ENCODE measurements around the gene IL1RAPL2. TPM values are rescaled to one million over a fixed set of nuclear protein-coding genes. Genes with fewer than 3 reads are reported as not detected.
A peak's percentile ranks its signal among the peaks of the same experiment; 100 is the strongest.

IL1RAPL2 gene
- total and polyA plus RNA-seq, 2 of the 8 experiments (the other 6 are each of a cell fraction or from before 2014, with no cell fraction given): 0.20 to 1.3 TPM

GRCh38 chrX:105063743-105064142 is 497.7 kb downstream of the IL1RAPL2 start:
- Histone ChIP-seq H3K23me2 (ENCODE audit: low read depth, low read length) (no peaks in the 10 kb centered on the region), H3K56ac (replicated peaks; ENCODE audit: insufficient read length, low read depth, low read length) (no peak overlapping the region), H3K4me2 (ENCODE audit: insufficient read depth in 1 of 2, low read depth in 2 of 2, low read length in 2 of 2) (no peak overlapping the region), H3K4me1 (replicated peaks in 1 of 4; ENCODE audit: control insufficient read depth in 3 of 4, insufficient read depth in 4 of 4, low read length in 3 of 4) (no peaks in the 10 kb centered on the region), H4K5ac (ENCODE audit: insufficient read length, low read depth, low read length) (no peak overlapping the region), H3K9me3 (ENCODE audit: insufficient read depth in 2 of 2, low read depth in 1 of 2, low read length in 1 of 2) (no peaks in the 10 kb centered on the region), H4K20me1 (replicated peaks in 1 of 2; ENCODE audit: control insufficient read depth in 1 of 2, insufficient read depth in 2 of 2, low read length in 2 of 2) (no peaks in the 10 kb centered on the region), H2AFZ (ENCODE audit: low read length) (no peak overlapping the region), H3K27ac (ENCODE audit: low read depth, low read length) (no peak overlapping the region), H2BK120ac (replicated peaks; ENCODE audit: low read depth, low read length) (no peak overlapping the region), H4K91ac (replicated peaks; ENCODE audit: insufficient read length, low read length) (no peak overlapping the region), H3K36me3 (ENCODE audit: control insufficient read depth in 2 of 4, insufficient read depth in 4 of 4, low read length in 3 of 4) (no peaks in the 10 kb centered on the region), H3K79me2 (ENCODE audit: control insufficient read depth in 1 of 2, insufficient read depth in 2 of 2, low read length in 2 of 2) (no peaks in the 10 kb centered on the region), H2BK5ac (ENCODE audit: low read depth, low read length) (no peak overlapping the region), H4K8ac (ENCODE audit: extremely low read depth, insufficient read depth, low read length) (no peak overlapping the region), H2AK5ac (ENCODE audit: low read depth, low read length) (no peak overlapping the region), H3K9ac (replicated peaks in 1 of 4; ENCODE audit: extremely low read depth in 1 of 4, low read depth in 3 of 4, low read length in 3 of 4) (no peak overlapping the region), H2BK15ac (ENCODE audit: low read length) (no peak overlapping the region), H2BK20ac (ENCODE audit: low read length) (no peak overlapping the region), H2BK12ac (ENCODE audit: low read depth, low read length) (no peak overlapping the region), H3K18ac (ENCODE audit: extremely low read depth, low read length) (no peak overlapping the region), H3K14ac (ENCODE audit: insufficient read length) (no peak overlapping the region), H3K4me3 (ENCODE audit: extremely low read depth in 1 of 4, insufficient read depth in 2 of 4, low read depth in 3 of 4, low read length in 4 of 4) (no peak overlapping the region), H3K27me3 (replicated peaks in 1 of 4; ENCODE audit: control insufficient read depth in 3 of 4, extremely low read depth in 1 of 4, insufficient read depth in 3 of 4, low read length in 3 of 4) (no peaks in the 10 kb centered on the region), H3K4ac (replicated peaks; ENCODE audit: insufficient read length, low read depth, low read length) (no peak overlapping the region), H3K79me1 (ENCODE audit: low read depth, low read length) (no peaks in the 10 kb centered on the region), H3K23ac (ENCODE audit: insufficient read length) (no peak overlapping the region)
- CTCF ChIA-PET (ENCODE audit: partially characterized antibody): no interaction called here
- DNase-seq (ENCODE audit: low read depth in 1 of 2, low spot score in 2 of 2): no peak
- FAIRE-seq: peak; percentile 83
- peak; percentile 27 to 42; a peak in 3 of 4 replicates for TF ChIP-seq RAD21 (IDR thresholded peaks at IDR 0.05 in 1 of 2, conservative IDR thresholded peaks at IDR 0.05 in 1 of 2; ENCODE audit: low read depth in 2 of 2, low read length in 2 of 2)
- peak; percentile 33 to 38 (median 35); a peak in 3 of 4 replicates for TF ChIP-seq CTCF (IDR thresholded peaks at IDR 0.05; ENCODE audit: control extremely low read depth in 1 of 3, insufficient read depth in 1 of 3, low read depth in 1 of 3, low read length in 3 of 3)
- TF ChIP-seq, protein P1, sequence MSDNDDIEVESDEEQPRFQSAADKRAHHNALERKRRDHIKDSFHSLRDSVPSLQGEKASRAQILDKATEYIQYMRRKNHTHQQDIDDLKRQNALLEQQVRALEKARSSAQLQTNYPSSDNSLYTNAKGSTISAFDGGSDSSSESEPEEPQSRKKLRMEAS (IDR thresholded peaks at IDR 0.05): no peak
- POLR2A ChIA-PET (ENCODE audit: partially characterized antibody): no interaction called here

Data from H1 (cell line).